Osteoblast (primary cell): ENCODE results near the gene PRDM9. TPM values are rescaled to one million over a fixed set of nuclear protein-coding genes. Genes with fewer than 3 reads are reported as not detected.

ENCODE experiments used
- DNase-seq: peaks from one replicate; pipeline ENCODE4 v3.0.0; 2011; ENCODE audit warnings: low spot score, mixed read lengths; ENCODE audit not compliant: insufficient read length; ENCODE audit errors: missing footprints
- H2AFZ ChIP-seq: 2 replicates; pipeline ENCODE4 v1.6.0; 2011; ENCODE audit warnings: mild to moderate bottlenecking, low read length
- H3K27ac ChIP-seq: 2 replicates; pipeline ENCODE4 v1.5.1; 2011; ENCODE audit warnings: mild to moderate bottlenecking, low read depth, low read length, moderate library complexity
- H3K27me3 ChIP-seq: 2 replicates; pipeline ENCODE4 v1.6.0; 2012; ENCODE audit warnings: mild to moderate bottlenecking, control low read depth, inconsistent platforms, low read length, moderate library complexity; ENCODE audit not compliant: insufficient read depth
- H3K36me3 ChIP-seq: 2 replicates; pipeline ENCODE4 v1.5.1; 2011; ENCODE audit warnings: mild to moderate bottlenecking, low read length, control low read depth, moderate library complexity; ENCODE audit not compliant: insufficient read depth
- H3K4me1 ChIP-seq: 2 replicates; pipeline ENCODE4 v1.5.1; 2011; ENCODE audit warnings: mild to moderate bottlenecking, low read length, control low read depth, moderate library complexity; ENCODE audit not compliant: insufficient read depth
- H3K4me2 ChIP-seq: 2 replicates; pipeline ENCODE4 v1.6.0; 2011; ENCODE audit warnings: mild to moderate bottlenecking, low read length; ENCODE audit not compliant: insufficient read depth
- H3K4me3 ChIP-seq: fragments of 200-600 bp; sonication (generic); 3 replicates; pipeline ENCODE4 v1.5.1; 2012; ENCODE audit warnings: mild to moderate bottlenecking, low read length, inconsistent platforms; ENCODE audit not compliant: insufficient read depth
- H3K79me2 ChIP-seq: 2 replicates; pipeline ENCODE4 v1.6.0; 2012; ENCODE audit warnings: mild to moderate bottlenecking, low read length, control low read depth, inconsistent platforms; ENCODE audit not compliant: insufficient read depth
- H3K9me3 ChIP-seq: 2 replicates; pipeline ENCODE4 v1.5.1; 2011; ENCODE audit warnings: low read depth, low read length, control low read depth
- H4K20me1 ChIP-seq: 2 replicates; pipeline ENCODE4 v1.6.0; 2012; ENCODE audit warnings: mild to moderate bottlenecking, low read length, control low read depth; ENCODE audit not compliant: insufficient read depth
- CTCF ChIP-seq: IDR thresholded peaks from 2 replicates; pipeline ENCODE4 v1.5.1; 2011; ENCODE audit warnings: mild to moderate bottlenecking, low read depth, low read length, moderate library complexity; ENCODE audit errors: extremely low read depth
- total RNA-seq: library from RNA; depleted of rRNA; stranded (reverse); fragments of >200 nt; gene quantifications from 2 replicates; pipeline ENCODE4 v1.2.3, GENCODE V29; 2012

The PRDM9 gene
- total RNA-seq, 1 donor, result not detected

GRCh38 chr5:23528677-23529076 lies 21.3 kb downstream of the PRDM9 start:
- no peak overlapping the region for H2AFZ ChIP-seq
- H3K36me3 ChIP-seq, result no peaks in the 10 kb centered on the region
- H3K79me2 ChIP-seq, result no peaks in the 10 kb centered on the region
- no peak overlapping the region for H3K27ac ChIP-seq
- no peaks in the 10 kb centered on the region for H3K27me3 ChIP-seq
- H3K4me2 ChIP-seq, result no peak overlapping the region
- no peak for DNase-seq
- no peaks in the 10 kb centered on the region for H4K20me1 ChIP-seq
- no peaks in the 10 kb centered on the region for H3K4me1 ChIP-seq
- TF ChIP-seq CTCF, result no peak
- no peak overlapping the region for H3K4me3 ChIP-seq
- no peaks in the 10 kb centered on the region for H3K9me3 ChIP-seq

GRCh38 chr5:23530571-23530970 lies 23.2 kb downstream of the PRDM9 start:
- no peak for DNase-seq
- no peak for TF ChIP-seq CTCF
- no peaks in the 10 kb centered on the region for H3K79me2 ChIP-seq
- no peak overlapping the region for H3K4me2 ChIP-seq
- no peaks in the 10 kb centered on the region for H3K9me3 ChIP-seq
- no peaks in the 10 kb centered on the region for H3K36me3 ChIP-seq
- H3K27ac ChIP-seq, result no peak overlapping the region
- no peak overlapping the region for H3K4me3 ChIP-seq
- no peaks in the 10 kb centered on the region for H3K4me1 ChIP-seq
- no peaks in the 10 kb centered on the region for H4K20me1 ChIP-seq
- no peaks in the 10 kb centered on the region for H3K27me3 ChIP-seq
- no peak overlapping the region for H2AFZ ChIP-seq

- no peak overlapping the region for H3K27ac ChIP-seq
- H4K20me1 ChIP-seq, result no peaks in the 10 kb centered on the region
- H3K4me2 ChIP-seq, result no peak overlapping the region
- no peak for DNase-seq
- no peaks in the 10 kb centered on the region for H3K79me2 ChIP-seq
- H3K4me3 ChIP-seq, result no peak overlapping the region
- no peaks in the 10 kb centered on the region for H3K36me3 ChIP-seq
- TF ChIP-seq CTCF, result no peak
- H3K9me3 ChIP-seq, result no peaks in the 10 kb centered on the region
- H3K27me3 ChIP-seq, result no peaks in the 10 kb centered on the region
- H3K4me1 ChIP-seq, result no peaks in the 10 kb centered on the region
- no peak overlapping the region for H2AFZ ChIP-seq
These were observed 63.6 kb downstream of the PRDM9 start for GRCh38 chr5:23571059-23571458.
